ENCODE results near the gene FBXO3. TPM values are rescaled to one million over a fixed set of nuclear protein-coding genes. Genes with fewer than 3 reads are reported as not detected.

Gene FBXO3, protein sequence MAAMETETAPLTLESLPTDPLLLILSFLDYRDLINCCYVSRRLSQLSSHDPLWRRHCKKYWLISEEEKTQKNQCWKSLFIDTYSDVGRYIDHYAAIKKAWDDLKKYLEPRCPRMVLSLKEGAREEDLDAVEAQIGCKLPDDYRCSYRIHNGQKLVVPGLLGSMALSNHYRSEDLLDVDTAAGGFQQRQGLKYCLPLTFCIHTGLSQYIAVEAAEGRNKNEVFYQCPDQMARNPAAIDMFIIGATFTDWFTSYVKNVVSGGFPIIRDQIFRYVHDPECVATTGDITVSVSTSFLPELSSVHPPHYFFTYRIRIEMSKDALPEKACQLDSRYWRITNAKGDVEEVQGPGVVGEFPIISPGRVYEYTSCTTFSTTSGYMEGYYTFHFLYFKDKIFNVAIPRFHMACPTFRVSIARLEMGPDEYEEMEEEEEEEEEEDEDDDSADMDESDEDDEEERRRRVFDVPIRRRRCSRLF
- total RNA-seq (2011; cell fraction: chromatin; rRNA removed; ENCODE audit: low replicate concordance) = 21.1 and 48.4 TPM in 2 replicates
- 13.7 TPM in 2 replicates for total RNA-seq (2011; cell fraction: nucleolus; rRNA removed)
- total RNA-seq (2011; cell fraction: nucleoplasm; rRNA removed) = 25.1 and 36.8 TPM in 2 replicates
- total RNA-seq (2014; rRNA removed) (11.6 and 14.3 TPM in 2 replicates), total RNA-seq (2014; rRNA removed; fragmentation: Illumina TruSeq; extraction: Trizol) (29.2 and 33.3 TPM in 2 replicates), total RNA-seq (2015; rRNA removed; fragmentation: Illumina TruSeq; extraction: Trizol) (21.4 and 21.9 TPM in 2 replicates), total RNA-seq (2021) (24.3 and 25.2 TPM in 2 replicates), polyA plus RNA-seq (2011; rRNA removed) (41.4 and 59.3 TPM in 2 replicates), polyA plus RNA-seq (2014; fragmentation: Illumina TruSeq; extraction: Trizol) (26.7 and 30.1 TPM in 2 replicates), polyA plus RNA-seq (2014; fragmentation: Nextera tagmentation; extraction: Ambion mirVana) (10 to 100 TPM; 55.7 to 57.9 TPM), polyA plus RNA-seq (2014; rRNA removed) (18.9 and 19.5 TPM in 2 replicates), polyA minus RNA-seq (2011; rRNA and poly(A)+ RNA removed) (49.3 and 56.4 TPM in 2 replicates), Bru-seq, nascent RNA (percentile 80 among the genes with signal in this experiment), BruChase-seq, experiment 1, labeled RNA remaining after a 2-hour chase (percentile 83 among the genes with signal in this experiment), BruChase-seq, experiment 2, labeled RNA remaining after a 6-hour chase (percentile 85 among the genes with signal in this experiment)
- 14.6 and 20.0 TPM in 2 replicates for polyA plus RNA-seq (2011; cell fraction: cytosol; rRNA removed)
- polyA plus RNA-seq (2011; cell fraction: nucleus; rRNA removed) = 31.8 and 39.7 TPM in 2 replicates
- polyA plus RNA-seq (2012) = 15.9 and 16.2 TPM in 2 replicates
- polyA minus RNA-seq (2011; cell fraction: cytosol; rRNA and poly(A)+ RNA removed) = 13.7 and 22.0 TPM in 2 replicates
- 24.5 and 39.2 TPM in 2 replicates for polyA minus RNA-seq (2011; cell fraction: nucleus; rRNA and poly(A)+ RNA removed)
- long read RNA-seq, experiment 1, transcript FBXO3-202 (10 exons, 1,672 nt) = minor isoform, 11 of 107 reads
- long read RNA-seq, experiment 1, transcript FBXO3-201 (11 exons, 2,397 nt) = major isoform, 34 of 107 reads
- long read RNA-seq, experiment 1, partial matches to known transcripts = 8 of 107 reads
- long read RNA-seq, experiment 1, other reads (novel, unspliced or antisense) = 54 of 107 reads
- long read RNA-seq, experiment 2, partial matches to known transcripts = 0 of 11 reads
- long read RNA-seq, experiment 2, other reads (novel, unspliced or antisense) = 10 of 11 reads
- long read RNA-seq, experiment 3, transcript FBXO3-201 (11 exons, 2,397 nt) = major isoform, 14 of 25 reads
- long read RNA-seq, experiment 3, partial matches to known transcripts = 0 of 25 reads
- long read RNA-seq, experiment 3, other reads (novel, unspliced or antisense) = 7 of 25 reads

DNA sequence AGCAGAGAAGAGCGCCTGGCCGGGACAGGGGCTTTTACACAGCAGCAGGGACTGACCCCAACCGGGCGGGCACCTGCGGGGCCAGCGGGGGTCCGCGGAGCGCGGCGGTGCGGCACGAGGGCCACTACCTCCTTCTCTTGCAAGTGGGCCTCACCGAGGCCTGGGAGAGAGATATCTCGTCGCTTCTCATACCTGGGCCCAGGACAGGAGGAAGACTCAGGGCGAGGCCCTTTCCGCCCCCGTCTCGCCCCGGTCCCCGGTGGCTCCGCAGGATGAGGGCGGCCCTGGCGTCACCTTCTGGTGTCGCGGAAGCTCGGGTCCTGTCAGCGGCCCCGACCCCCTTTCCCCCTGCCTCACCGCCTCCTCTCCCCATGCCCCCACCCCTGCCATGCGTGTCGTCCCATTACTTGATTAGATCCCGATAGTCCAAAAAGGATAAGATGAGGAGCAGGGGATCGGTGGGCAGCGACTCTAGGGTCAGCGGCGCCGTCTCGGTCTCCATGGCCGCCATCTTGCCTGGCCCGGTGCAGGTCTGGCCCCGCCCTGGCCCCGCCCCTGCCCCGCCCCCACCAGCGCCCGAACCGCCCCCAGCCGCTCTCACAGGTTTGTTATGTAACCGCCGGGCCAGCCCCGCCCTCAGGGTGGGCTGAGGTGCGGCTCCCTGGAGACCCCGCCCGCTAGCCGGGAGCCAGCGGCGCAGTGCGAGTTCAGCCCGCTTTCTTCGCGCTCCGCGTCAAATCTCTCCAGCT lies at the start of gene FBXO3:
FBXO3 (minus strand) TSS at position 534 of the 749 bp plus-strand sequence; CDS start at position 511, 23 bp downstream.
- peak; percentile 90 to 98 (median 98) for DNase-seq (ENCODE audit: extremely low read depth in 1 of 4, low spot score in 3 of 4)
- H3K9ac ChIP-seq (ENCODE audit: insufficient read depth in 1 of 2, low read depth in 2 of 2, low read length in 2 of 2) = peak within 1 kb of the TSS; percentile 68 to 96
- peak within 1 kb of the TSS; percentile 65; the same call in 2 of the 3 replicates for H3K27ac ChIP-seq (ENCODE audit: extremely low read depth, low read depth, low read length)
- H4K20me1 ChIP-seq (replicated peaks; ENCODE audit: control insufficient read depth, insufficient read depth, low read length) = 0 out of 2 replicates have a peak, but pooled peaks cover 7% of the 10 kb centered on the region
- peaks cover 15% of the 10 kb centered on the region in 2 experiments; a peak in 4 of 5 replicates for H3K27me3 ChIP-seq (ENCODE audit: control insufficient read depth in 2 of 2, insufficient read depth in 2 of 2, low read length in 2 of 2)
- peaks cover 12% of the 10 kb centered on the region; the same call in 1 of the 3 replicates for H3K36me3 ChIP-seq (ENCODE audit: control insufficient read depth, insufficient read depth, low read length)
- CTCF ChIA-PET (ENCODE audit: low intra/inter-chr PET ratio) = no interaction called here
- FAIRE-seq = no peak
- POLR2A ChIA-PET = interaction anchor here (0.5 to 1.2 kb wide), 8 partner anchors 9 to 1921 kb away, joined by 3 to 5 read pairs (median 3); partner anchors contain the start of gene CD59
- peak within 1 kb of the TSS; percentile 90 for H3K4me3 ChIP-seq
- no TSS peak for BruUV-seq (replicated peaks)
- in situ Hi-C loops (cut with MboI) = no loop called here
- WGBS (ENCODE audit: insufficient coverage, low coverage, missing lambda C conversion rate) = 2% methylated on average over 20 of the region's 64 CpGs
- intact Hi-C loops (cut with micrococcal nuclease) = no loop called here
- peaks cover 27% of the 10 kb centered on the region for H3K79me2 ChIP-seq (ENCODE audit: control insufficient read depth, insufficient read depth, low read length)
- H3K9me3 ChIP-seq (replicated peaks; ENCODE audit: control insufficient read depth, insufficient read depth, low read depth, low read length) = no peaks in the 10 kb centered on the region
- ATAC-seq = peak; percentile 93
- peak within 1 kb of the TSS; percentile 80 for H3K4me2 ChIP-seq (ENCODE audit: insufficient read depth, low read length)
- H3K4me1 ChIP-seq (replicated peaks in 1 of 2; ENCODE audit: control insufficient read depth in 2 of 2, insufficient read depth in 2 of 2, low read length in 2 of 2) = peaks cover 18 to 23% of the 10 kb centered on the region in 2 experiments; a peak in 4 of 5 replicates
- no peaks in the 10 kb centered on the region for H3K9me1 ChIP-seq (ENCODE audit: control insufficient read depth, insufficient read depth, low read length)
- peak within 1 kb of the TSS; percentile 90 for H2AFZ ChIP-seq (ENCODE audit: low read depth, low read length)
- TF ChIP-seq, protein P1, sequence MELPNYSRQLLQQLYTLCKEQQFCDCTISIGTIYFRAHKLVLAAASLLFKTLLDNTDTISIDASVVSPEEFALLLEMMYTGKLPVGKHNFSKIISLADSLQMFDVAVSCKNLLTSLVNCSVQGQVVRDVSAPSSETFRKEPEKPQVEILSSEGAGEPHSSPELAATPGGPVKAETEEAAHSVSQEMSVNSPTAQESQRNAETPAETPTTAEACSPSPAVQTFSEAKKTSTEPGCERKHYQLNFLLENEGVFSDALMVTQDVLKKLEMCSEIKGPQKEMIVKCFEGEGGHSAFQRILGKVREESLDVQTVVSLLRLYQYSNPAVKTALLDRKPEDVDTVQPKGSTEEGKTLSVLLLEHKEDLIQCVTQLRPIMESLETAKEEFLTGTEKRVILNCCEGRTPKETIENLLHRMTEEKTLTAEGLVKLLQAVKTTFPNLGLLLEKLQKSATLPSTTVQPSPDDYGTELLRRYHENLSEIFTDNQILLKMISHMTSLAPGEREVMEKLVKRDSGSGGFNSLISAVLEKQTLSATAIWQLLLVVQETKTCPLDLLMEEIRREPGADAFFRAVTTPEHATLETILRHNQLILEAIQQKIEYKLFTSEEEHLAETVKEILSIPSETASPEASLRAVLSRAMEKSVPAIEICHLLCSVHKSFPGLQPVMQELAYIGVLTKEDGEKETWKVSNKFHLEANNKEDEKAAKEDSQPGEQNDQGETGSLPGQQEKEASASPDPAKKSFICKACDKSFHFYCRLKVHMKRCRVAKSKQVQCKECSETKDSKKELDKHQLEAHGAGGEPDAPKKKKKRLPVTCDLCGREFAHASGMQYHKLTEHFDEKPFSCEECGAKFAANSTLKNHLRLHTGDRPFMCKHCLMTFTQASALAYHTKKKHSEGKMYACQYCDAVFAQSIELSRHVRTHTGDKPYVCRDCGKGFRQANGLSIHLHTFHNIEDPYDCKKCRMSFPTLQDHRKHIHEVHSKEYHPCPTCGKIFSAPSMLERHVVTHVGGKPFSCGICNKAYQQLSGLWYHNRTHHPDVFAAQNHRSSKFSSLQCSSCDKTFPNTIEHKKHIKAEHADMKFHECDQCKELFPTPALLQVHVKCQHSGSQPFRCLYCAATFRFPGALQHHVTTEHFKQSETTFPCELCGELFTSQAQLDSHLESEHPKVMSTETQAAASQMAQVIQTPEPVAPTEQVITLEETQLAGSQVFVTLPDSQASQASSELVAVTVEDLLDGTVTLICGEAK (IDR thresholded peaks at IDR 0.05) = no peak
- TF ChIP-seq, protein P1 (CRISPR knock-in tag; IDR thresholded peaks at IDR 0.05) = no peak
- TF ChIP-seq CBX1 (IDR thresholded peaks at IDR 0.05; ENCODE audit: low read depth) = no peak
